Activated CD4-positive, CD25-positive, alpha-beta regulatory T cell (primary cell): ENCODE data around the gene ARHGEF37.
A peak's percentile ranks its signal among the peaks of the same experiment; 100 is the strongest.
"Not testable (repeated sequence)": the region's sequence is repeated elsewhere in the genome, so short reads cannot be mapped to it uniquely, and the experiment has no call there.

Source experiments
- DNase-seq, 4 experiments: peaks; one replicate each; lab custom pipeline; 2025; lab: John Stamatoyannopoulos, UW

The ARHGEF37 gene, protein sequence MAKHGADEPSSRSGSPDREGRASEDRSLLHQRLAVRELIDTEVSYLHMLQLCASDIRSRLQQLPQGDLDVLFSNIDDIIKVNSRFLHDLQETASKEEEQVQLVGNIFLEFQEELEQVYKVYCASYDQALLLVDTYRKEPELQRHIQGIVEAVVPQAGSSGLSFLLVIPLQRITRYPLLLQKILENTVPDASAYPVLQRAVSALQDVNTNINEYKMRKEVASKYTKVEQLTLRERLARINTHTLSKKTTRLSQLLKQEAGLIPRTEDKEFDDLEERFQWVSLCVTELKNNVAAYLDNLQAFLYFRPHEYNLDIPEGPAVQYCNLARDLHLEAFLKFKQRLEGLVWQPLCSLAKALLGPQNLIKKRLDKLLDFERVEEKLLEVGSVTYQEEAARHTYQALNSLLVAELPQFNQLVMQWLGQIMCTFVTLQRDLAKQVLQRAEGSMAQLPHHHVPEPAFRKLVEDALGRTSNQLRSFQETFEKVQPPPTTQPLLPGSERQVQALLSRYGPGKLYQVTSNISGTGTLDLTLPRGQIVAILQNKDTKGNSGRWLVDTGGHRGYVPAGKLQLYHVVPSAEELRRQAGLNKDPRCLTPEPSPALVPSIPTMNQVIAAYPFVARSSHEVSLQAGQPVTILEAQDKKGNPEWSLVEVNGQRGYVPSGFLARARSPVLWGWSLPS

DNA sequence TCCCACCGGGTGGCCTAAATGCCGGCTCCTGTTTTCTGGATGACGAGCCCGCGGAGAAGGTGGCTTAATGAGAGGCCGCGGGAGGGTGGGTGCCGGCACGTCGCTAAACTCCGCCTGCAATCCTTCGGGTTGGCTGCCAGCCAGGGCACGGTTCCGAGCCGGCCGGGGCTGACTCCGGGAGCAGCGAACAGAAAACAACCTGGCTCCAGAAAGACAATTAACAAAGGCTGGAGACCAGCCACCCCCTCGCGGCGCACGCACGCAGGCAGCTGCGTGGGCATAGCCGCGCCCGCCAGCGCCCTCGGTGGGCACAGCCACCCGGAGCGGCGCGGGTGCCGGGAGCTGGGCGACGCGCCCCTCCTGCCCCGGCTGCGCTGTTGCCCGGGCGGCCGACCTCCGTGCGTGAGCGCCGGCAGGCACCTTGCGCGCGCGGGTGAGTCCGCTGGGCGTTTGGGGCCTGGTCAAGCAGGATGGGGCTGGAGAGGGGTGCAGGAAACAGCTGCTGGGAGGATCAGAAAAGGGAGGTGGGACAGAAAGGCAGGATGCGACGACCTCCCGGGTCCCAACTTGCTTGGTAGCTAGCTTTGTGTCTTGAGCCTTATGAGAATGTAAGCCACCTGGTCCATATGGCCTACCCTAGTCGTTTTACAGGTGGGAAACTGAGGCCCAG is at the start of gene ARHGEF37:
Gene ARHGEF37 (plus strand): TSS at position 307 of the 670 bp plus-strand sequence. CDS start 16,272 bp downstream, outside the sequence.
- peak in 1 of 4 experiments; percentile 11 for DNase-seq

DNA sequence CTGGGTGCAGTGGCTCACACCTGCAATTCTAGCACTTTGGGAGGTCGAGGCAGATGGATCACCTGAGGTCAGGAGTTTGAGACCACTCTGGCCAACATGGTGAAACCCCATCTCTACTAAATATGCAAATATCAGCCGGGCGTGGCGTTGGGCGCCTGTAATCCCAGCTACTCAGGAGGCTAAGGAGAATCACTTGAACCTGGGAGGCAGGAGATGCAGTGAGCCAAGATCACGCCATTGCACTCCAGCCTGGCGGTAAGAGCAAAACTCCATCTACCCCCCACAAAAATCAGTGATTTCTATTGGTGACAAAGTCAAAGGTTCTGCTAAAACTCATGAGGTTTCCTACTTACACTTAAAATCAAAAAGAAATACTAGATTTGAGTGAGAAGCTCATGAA is 48.9 kb upstream of the ARHGEF37 start:
- DNase-seq, result no peak

DNA sequence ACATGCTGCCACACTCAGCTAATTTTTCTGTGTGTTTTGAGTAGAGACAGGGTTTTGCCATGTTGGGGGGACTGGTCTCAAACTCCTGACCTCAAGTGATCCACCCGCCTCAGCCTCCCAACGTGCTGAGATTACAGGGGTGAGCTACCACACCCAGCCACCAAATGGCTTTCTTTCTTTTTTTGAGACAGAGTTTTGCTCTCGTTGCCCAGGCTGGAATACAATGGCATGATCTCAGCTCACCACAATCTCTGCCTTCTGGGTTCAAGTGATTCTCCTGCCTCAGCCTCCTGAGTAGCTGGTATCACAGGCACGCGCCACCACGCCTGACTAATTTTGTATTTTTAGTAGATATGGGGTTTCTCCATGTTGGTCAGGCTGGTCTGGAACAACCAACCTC is 45.5 kb upstream of the ARHGEF37 start:
- not testable (repeated sequence) for DNase-seq

DNA sequence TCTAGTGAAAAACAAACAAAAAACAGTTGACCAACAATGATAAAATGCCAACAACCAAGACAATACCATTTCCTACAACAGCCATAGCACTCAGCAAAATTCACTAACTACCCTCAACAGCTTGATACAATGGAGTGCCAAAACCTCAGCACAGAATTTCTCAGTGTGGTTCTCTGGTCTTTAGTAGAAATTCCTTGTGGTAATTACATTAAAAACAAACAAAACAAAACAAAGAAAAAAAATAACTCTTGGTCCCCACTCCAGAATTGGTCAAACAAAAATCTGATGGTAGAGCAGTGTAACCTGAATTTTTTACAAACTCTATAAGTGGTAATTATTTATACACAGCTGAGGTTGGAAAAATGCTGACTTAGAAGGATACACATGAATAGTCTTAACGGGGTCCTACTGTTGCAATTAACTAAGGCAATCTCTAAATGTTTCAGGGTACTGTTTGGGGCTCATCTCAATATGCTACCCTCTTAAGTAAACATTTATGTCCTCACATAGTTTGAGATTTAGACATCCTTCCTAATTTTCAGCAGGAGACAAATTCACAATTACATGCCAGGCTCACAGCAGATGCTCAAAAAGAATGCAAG is 43.8 kb upstream of the ARHGEF37 start:
- no peak for DNase-seq

DNA sequence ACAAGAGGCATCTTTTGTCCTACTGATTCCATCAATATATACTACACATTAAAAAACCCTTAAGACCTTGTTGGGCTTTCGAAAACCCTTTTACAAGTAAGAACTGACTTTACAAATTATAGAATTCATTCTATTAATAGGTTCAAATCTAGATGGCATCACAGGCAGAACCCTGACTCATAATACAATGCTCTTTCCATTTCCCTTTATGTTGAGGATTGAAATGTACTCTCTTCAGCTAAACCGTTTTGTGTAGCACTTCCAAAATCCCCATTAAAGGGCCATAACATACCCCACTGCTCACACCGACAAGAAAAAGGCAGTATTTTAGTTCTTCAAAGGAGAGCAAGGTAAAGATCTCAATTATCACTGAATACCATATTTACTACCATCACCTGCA is 41.2 kb upstream of the ARHGEF37 start:
- DNase-seq, result no peak

DNA sequence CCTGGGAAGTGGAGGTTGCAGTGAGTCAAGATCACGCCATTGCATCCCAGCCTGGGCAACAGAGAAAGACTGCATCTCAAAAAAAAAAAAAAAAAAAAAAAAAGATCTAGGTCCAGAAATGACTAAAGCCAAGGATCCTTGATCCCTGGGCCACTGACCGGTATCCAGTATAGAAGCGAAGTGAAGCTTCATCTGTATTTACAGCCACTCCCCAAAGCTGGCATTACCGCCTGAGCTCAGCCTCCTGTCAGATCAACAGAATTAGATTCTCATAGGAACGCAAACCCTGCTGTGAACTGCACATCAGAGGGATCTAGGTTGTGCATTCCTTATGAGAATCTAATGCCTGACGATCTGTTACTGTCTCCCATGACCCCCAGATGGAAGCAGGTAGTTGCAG is 39.4 kb upstream of the ARHGEF37 start:
- no peak for DNase-seq

DNA sequence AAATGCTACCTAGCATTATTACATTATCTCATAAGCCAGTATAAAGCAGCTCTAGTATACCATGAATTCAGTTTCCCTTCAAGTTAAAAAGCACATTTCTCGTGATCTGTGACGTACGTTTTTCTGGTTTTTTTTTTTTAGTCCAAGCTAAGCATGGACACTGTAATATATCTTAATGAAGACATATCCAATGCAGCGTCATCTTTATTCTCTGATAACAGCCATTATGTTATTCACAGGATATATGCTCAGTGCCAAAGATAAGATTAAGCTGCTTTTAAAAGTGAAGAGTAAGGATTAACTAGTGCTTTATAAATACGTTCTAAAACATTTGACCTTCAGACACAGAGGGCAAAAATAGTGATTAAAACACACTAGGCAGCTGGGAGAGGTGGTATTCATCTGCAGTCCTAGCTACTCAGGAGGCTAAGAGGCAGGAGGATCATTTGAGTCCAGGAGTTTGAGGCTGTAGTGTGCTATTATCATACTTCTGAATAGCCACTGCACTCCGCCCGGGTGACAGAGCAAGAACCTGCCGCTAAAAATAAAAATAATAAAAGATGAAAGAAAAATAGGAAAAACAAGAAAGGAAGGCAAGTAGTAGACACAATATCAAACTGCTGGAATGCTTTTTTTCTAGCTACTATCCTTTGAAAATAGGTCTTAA is 37.8 kb upstream of the ARHGEF37 start:
- DNase-seq, result no peak

DNA sequence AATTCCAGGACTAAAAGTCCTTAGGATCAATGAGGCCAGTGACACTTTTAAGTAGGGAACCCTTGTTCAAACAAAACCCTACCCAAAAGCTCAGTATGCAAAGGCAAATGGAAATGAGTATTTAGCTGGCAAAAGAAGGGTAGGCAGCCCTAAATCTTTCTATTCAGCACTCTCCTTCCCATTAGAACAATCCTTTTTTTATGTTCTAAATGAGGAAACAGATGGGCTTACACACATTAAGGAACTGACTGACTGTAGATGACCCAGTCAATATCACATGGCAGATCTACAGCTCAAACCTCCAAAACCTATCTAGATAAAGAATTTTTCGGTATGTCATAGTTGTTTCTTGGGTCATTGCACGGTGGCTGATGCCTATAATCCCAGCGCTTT is 37.3 kb upstream of the ARHGEF37 start:
- no peak for DNase-seq

DNA sequence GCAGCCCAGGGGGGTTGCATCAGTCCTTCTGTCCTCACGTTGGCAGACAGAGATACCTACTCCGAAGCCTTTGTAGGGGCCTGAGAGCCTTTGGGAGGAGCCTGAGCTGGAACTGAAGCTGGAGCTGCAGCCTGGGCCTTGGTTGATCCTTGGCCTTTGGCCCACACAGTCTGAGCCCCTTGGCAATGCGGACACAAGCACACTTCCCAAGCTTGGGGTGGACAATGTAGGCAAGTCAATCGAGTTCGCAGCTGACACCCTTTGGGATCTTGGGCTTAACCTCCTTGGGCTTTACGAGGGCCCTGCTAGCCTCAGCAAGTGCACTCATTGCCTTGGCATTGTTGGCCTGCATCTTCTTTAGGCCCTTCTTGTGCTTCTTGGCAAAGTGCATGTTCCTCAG is 36.0 kb upstream of the ARHGEF37 start:
- no peak for DNase-seq

DNA sequence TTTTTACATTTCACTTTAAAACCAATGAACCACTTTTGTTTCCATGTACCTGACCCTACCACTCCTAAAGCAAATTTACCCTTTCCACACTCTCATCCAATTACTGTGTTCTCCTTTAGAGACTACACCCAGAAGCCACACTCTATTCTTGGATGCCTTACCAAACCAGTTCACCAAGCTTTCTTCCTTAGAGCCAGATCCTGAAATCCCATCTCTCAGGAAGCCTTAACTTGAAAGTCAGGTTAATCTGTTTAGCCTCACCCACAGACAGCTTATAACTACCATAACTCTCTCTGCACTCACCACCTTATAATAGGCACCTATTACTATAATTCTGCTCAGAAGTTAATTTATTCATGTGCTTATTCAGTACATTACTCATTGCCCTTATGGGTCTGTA is 34.3 kb upstream of the ARHGEF37 start:
- no peak for DNase-seq

DNA sequence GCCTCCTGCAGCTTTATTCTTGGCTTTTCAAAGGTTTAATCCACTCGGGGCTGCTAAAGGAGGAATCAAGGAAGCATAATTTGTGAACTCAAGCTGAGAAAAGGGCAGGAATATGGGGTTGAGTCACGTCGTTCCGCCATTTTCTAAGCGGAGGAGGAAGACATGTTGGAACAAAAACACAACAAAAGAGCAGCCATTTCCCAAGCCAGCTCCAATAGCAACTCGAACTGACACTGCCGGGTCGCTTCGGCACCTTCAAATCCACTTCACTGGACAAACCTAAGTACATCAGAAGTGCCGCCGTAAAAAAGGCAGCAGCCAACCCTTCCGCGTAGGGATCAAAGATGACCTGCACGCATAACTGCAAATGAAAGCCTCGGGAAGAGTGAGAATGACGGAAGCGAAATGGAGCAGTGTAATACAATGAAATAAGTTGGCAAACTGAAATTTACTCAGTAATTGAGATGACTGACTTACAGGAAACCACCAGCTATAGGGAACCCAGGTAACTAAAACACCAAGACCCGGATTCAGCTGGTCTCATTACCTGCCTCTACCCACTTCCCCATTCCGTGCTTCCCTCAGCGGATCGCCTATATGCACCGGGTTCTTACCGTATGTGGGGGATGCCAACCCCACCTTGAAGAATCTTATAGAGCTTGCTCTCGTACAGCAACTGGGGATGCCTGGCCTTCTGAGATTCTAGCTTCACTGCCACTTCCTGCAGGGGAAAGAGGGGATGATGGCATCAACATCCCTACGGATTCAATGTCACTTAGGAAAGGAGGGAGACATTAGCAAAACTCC is 31.6 kb upstream of the ARHGEF37 start:
- peak in 1 of 4 experiments; percentile 9 for DNase-seq

DNA sequence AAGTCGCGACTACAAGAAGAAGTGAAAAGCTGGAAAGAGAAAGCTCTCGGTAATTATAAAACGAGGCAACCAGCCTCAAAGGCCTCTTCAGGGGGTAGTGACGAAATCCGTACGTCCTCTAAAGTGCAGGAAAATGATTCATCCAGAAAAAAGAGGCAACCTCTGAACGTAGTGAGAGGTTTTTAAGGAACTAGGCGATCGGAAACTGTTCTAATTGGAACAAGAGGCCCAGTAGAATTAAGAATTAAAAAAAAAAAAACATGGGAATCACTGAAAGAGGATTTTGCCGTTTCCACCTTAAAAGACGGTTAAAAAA is 31.1 kb upstream of the ARHGEF37 start:
- DNase-seq, result no peak

DNA sequence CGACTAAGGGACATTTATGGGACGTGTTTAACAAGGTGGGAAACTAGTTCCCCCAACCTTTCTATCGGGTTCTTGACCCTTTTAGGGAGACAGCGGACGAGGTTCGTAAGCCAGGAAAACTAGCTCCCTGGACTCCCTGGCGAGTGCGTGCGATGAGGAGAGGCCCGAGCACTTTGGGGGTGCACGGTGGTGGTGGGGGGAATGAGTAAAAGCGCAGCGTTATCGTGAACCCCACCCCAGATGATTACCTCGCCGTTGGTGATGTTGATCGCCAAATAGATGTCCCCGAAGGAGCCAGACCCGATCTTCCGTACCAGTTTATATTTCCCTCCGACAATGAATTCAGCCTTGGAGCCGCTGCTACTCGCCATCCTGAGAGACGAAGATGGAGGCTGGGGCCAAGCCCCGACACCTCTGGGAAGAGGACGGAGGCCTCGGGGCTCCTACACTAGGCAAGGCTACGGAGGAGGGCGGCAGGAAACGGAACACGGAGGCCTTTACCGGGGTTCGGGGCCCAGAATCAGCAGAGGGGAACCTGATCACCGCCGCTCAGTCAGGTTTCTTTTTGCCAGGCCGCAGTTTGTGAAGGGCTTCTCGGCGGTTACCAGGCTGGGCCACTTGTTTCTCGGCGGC is 30.6 kb upstream of the ARHGEF37 start:
- peak in 1 of 4 experiments; percentile 26 for DNase-seq

DNA sequence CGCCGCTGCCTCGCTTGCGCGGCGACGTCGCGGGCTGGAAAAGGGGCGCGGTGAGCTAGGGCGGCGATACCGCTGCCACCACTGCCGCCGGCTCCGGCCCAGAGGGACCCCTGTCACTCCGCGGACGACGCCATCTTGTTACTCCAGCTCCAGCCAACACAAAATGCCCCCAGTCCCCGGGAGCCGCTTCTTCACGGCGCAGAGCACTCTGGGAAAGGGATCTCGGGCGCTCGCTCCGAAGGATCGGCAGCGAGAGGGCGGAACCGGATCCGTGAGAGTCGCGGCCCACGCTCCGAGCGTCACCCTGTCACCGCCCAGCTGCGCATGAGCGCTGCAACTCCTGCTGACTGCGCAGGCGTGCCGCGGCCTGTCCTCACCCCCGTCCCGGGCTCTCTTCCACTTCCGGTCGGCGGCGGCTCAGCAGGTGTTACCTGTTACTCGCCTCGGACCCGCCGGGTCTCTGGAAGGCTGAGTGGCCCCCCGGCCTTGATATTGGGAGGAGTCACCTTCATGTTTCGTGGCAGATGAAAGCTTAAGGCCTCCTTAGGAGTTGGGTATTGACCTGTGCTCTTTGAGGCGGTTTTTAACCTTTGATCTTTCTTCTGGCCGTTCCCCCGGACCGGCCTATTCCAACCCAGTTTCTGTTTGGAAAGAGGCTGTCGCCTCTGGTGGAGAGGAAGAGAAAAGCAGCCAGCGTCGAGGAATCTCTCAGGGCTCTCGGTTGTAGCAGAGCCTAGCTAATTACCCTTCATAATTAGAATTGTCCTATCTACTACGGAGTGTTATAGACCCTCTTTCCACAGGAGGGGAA is 29.9 kb upstream of the ARHGEF37 start, which contains the start of gene CSNK1A1:
Gene CSNK1A1 (minus strand): TSS at position 213 of the 811 bp plus-strand sequence. CDS start 475 bp downstream, outside the sequence.
- peak; percentile 96 to 98 (median 96) for DNase-seq

DNA sequence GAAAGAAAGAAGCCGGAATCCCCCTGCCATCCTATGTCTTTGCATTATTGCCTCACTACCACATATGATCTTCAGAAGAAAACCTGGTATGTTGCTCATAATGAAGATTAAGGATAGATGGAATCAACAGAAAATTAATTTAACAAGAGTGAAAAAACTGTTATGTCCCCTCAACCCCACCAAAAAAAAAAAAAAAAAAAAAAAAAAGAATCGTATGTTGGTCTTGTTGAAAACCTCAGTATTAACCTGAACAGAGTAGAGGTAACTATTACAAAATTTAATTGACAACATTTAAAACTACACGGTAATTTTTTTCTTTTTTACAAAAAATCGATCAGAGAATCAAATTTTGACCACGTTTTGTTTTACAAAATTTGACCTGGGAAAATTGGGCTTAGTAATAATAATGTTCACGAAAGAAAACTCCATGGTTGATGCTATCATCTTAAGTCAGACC is 29.2 kb upstream of the ARHGEF37 start:
- DNase-seq, result no peak

DNA sequence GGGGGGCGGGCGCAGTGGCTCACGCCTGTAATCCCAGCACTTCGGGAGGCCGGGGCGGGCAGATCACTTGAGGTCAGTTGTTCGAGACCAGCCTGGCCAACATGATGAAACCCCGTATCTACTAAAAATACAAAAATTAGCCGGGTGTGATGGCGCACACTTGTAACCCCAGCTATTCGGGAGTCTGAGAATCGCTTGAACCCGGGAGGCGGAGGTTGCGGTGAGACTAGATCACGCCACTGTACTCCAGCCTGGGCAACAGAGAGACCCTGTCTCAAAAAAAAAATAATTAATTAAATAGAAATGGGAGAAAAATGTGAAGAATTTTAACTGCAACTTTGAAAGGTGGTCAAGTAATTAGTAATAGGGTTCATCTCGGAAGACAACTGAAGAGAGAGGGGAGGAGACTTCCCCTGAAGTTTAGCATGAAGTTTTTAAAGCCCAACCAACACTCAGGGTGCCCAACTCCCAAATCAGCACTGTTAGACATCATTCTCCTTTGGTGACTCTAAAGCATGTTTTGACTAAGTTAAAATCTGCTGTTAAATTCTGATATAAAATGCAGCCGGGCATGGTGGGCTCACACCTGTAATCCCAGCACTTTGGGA is 28.6 kb upstream of the ARHGEF37 start:
- DNase-seq, result no peak

DNA sequence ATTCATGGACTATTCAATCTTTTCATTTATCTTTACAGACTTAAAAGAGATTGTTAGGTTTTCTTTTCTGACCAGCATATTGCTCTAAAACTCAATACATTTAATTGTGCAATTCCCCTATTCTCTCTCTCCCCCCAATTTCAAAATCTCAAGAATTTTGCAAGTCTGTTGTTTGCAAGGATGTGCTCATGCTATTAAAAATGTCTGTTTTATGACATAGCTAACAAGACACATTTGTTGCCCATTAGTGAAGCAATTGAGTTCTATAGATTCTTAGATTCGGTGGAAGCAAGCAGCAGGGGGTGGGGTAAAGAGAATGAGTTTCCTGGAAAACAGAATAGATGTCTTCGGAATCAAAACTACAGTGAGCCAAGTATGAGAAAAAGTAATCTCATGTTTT is 21.6 kb upstream of the ARHGEF37 start:
- DNase-seq, result no peak

DNA sequence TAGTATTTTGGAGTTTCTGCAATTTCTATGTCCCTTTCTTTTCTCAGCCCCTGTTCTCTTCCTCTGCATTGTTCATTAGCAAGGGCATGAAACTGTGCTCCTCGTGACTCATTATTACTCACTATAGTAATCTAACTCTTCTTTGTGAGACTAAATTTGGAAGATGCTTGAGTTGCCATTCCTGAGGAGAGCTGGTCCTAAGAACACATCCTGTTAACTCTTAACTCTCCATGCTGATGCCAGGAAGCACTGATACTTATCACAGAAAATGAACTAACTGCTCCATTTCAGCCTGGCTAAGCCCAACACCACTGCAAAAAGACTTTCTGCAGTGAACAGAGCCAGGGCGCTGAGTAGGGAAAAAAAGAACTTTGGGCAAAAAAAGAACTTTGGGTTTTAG is 19.4 kb upstream of the ARHGEF37 start:
- no peak for DNase-seq

DNA sequence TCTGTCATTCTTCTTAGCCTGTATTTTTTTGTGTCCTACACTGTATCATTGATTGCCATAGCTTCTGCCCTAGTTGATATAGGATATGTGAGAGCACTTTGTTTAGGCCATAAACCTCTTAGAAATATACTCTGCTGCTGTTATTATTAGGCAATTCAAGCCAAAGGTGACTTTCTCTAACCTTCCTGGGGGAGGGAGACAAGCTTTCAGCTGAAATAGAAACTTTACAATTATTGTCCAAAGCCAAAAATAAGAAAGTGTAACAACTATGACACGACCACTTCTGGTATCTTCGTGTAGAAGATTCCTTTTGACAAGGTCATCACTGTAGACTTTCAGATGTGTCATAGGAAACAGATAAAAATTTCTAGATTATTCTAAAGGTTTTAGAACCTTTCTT is 17.8 kb upstream of the ARHGEF37 start:
- no peak for DNase-seq
